NCI-H774 (cell line): Measurements from ENCODE around the gene DGKZ.
A peak's percentile ranks its signal among the peaks of the same experiment; 100 is the strongest.

Experiments used
- DNase-seq: peaks from one replicate; lab custom pipeline; 2025; lab: John Stamatoyannopoulos, UW

DGKZ gene

GRCh38 chr11:46327829-46328228 lies 19.4 kb upstream of the DGKZ start:
- DNase-seq, result no peak

GRCh38 chr11:46330154-46330553 lies 17.1 kb upstream of the DGKZ start:
- DNase-seq, result no peak

- no peak for DNase-seq
These were observed 16.5 kb upstream of the DGKZ start for GRCh38 chr11:46330563-46331281.

GRCh38 chr11:46331282-46331984 lies 15.8 kb upstream of the DGKZ start:
- no peak for DNase-seq

- DNase-seq, result no peak
These were observed 15.1 kb upstream of the DGKZ start for GRCh38 chr11:46332093-46332567.

GRCh38 chr11:46332568-46333393 lies 14.5 kb upstream of the DGKZ start:
- no peak for DNase-seq

GRCh38 chr11:46333394-46333947 lies 13.8 kb upstream of the DGKZ start:
- peak; percentile 4 for DNase-seq

- DNase-seq, result no peak
These were observed 13.1 kb upstream of the DGKZ start for GRCh38 chr11:46334211-46334610.

GRCh38 chr11:46335271-46335670 lies 12.0 kb upstream of the DGKZ start:
- no peak for DNase-seq

- no peak for DNase-seq
These were observed 11.2 kb upstream of the DGKZ start for GRCh38 chr11:46335890-46336562.

- DNase-seq, result no peak
These were observed 10.6 kb upstream of the DGKZ start for GRCh38 chr11:46336563-46337180.

GRCh38 chr11:46337626-46338345 lies 9.5 kb upstream of the DGKZ start:
- no peak for DNase-seq

- no peak for DNase-seq
These were observed 8.7 kb upstream of the DGKZ start for GRCh38 chr11:46338636-46338987.

GRCh38 chr11:46338988-46339666 lies 8.1 kb upstream of the DGKZ start:
- no peak for DNase-seq

GRCh38 chr11:46339816-46340215 lies 7.4 kb upstream of the DGKZ start:
- DNase-seq, result no peak

GRCh38 chr11:46341454-46341853 lies 5.8 kb upstream of the DGKZ start:
- no peak for DNase-seq

- DNase-seq, result no peak
These were observed 5.0 kb upstream of the DGKZ start for GRCh38 chr11:46342239-46342638.

- no peak for DNase-seq
These were observed 3.7 kb upstream of the DGKZ start for GRCh38 chr11:46343520-46343919.

- no peak for DNase-seq
These were observed 2.1 kb upstream of the DGKZ start for GRCh38 chr11:46345131-46345597.

GRCh38 chr11:46345881-46346484 lies 1.3 kb upstream of the DGKZ start:
- DNase-seq, result no peak
